Fibroblast of skin of right biceps (primary cell): ENCODE data around the gene GPC3.
A peak's percentile ranks its signal among the peaks of the same experiment; 100 is the strongest.

Experiments used
- DNase-seq: peaks from one replicate; pipeline ENCODE4 v3.0.0-alpha.2; 2013

The GPC3 gene

GRCh38 chrX:133881893-133882292 lies 103.5 kb downstream of the GPC3 start:
- DNase-seq: no peak

DNA sequence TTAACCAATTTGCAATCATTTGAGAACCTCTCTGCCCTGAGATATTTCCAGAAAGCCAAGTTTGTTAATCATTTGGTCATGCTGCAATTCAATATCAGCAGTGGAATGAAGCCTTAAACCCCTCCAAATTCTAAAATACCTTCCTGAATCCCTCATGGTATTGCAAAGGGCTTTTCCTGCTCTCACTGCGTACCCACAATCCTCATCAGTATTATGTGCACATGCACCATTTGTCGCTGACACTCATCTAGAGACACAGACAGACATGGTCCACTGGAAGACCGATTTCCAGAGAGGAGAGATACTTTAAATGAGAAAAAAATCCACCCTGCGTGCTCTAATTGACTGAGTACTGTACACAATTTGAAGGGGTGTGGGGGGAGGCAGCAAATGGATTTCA lies 104.4 kb downstream of the GPC3 start:
- no peak for DNase-seq

DNA sequence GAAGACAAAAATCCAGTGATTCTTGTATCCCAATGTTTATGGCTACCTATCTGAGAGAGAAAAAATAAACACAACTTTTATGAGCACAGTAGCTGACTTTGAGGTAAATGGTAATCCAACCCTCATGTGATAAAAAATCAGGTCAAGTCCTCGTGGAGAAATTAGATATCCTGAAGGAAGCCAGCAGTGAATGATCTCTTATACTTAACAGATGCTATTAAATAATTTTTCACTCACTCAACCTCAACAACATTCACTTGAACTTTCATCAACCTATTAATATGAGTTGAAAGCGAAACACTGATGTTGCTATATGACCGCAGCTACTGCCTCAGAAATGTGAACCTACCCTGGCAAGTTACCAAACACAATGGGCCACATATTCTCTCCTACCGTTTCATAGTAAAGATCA lies 105.4 kb downstream of the GPC3 start:
- no peak for DNase-seq

DNA sequence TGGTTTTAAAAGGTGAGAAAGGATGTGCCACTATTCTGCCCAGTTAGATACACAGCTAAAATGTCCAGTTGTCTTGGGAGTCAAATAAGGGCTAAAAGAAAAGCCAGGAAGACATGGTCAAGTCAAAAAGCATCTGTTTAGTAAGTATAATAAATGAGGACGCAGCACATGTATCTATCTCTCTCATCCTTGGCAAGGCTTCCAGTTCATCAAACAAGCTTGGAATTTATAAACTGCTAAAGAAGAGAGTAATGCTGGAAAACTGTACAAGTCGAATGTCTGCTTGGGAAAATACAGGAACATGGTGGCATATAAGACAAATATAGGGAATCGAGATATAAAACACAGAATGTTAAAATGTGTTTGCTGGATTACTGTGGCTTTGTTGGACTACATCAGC lies 106.7 kb downstream of the GPC3 start:
- DNase-seq: no peak

GRCh38 chrX:133876646-133877045 lies 108.7 kb downstream of the GPC3 start:
- no peak for DNase-seq

DNA sequence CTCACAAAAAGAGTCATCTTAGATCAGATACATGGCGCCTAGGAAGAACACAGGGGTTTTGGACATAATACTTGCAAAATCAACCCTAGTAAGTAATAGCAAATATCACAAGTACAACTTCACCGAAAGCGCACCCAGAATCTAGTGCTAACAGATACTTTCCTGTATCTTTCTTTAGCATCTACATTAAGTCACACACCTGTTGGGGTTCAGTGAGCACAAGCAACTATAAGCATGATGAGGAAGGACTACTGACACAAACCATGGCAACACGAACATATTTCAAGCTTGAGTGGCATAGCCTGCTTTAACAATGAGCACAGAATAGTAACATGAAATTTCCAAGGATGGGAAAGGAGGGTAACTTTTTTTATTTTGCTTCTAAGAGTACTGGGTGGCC lies 116.1 kb downstream of the GPC3 start:
- no peak for DNase-seq

DNA sequence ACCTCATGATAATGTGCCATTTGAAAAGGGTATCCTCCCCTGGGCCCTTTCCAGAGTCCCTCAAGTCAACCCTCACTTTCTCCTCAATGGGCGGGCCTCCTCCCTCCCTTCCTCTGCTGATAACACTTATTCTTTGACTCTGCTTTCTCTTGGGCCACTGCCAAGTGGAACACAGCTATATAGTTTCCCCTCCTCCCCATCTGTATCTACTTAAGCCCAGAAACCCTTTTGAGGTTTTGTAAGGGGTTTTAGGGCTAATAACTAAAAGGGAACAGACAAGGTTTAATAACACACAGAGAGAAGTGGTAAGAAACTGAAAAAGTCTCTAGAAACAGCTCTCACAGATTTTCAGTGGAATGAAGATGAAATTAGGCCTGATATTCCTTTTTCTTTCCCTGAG lies 116.7 kb downstream of the GPC3 start:
- no peak for DNase-seq

DNA sequence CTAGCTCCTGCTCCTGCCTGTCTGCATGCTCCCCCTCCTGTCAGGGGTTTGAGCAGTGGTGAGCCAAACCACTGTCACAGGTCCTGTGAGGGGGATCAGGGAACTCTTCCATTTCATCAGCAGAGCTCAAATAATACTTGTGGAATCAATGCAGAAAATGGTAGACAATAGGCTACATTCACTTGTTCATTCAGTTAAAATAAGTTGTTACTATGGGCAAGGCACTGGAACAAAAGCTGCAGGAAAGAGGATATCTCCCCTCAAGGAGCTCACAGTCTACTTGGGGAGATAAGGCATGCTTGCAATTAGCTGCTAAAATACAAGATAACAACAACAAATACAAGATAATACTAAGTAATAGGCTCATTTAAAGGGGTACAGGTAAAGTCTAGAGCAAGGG lies 117.1 kb downstream of the GPC3 start:
- DNase-seq: no peak

DNA sequence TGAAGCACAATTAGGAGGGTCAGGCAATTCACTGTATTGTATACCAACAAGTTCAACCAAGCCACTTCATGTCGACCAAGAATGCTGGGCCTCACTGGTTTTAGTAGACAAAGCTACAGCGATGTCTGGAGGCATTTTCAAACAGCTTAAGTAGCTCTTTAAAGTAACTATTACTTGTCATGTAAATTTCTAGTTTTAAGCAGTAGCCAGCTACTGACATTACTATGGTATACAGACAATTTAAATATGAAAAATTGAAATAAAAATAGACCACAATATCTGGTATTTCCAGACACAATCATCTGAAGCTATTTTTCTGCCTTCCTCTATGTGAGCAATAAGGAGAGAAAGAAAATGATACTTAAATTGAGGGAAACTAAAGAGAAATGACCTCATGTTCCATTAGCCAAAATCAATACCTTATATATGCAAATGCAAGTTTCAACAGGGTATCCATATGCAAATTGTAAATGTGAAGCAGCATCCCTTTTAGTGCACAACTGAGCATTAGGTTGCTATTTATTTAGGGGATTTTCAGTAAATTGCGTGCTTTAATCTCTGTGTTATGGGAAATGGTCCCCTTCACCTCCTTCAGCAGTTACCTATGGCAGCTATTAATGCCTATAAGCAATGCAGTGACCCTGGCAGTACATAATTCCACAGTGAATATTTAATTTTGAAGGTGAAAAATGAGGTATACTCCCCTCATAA lies 119.5 kb downstream of the GPC3 start:
- DNase-seq: no peak

GRCh38 chrX:133864236-133864635 lies 121.2 kb downstream of the GPC3 start:
- DNase-seq: no peak

DNA sequence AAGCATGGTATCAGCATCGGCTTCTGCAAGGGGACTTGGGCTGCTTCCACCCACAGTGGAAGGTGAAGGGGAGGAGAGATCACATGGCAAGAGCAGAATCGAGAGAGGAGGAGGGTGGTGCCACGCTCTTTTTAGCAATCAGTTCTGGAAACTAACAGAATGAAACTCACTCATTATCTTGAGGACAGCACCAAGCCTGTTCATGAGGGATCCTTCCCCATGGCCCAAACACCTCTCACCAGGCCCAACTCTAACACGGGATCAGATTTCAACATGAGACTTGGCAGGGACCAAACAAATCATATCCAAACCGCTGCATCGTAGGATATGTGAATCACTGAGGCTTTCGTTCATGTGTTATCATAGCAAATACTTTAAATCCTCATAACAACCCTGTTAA lies 125.5 kb downstream of the GPC3 start:
- DNase-seq: peak; percentile 59

DNA sequence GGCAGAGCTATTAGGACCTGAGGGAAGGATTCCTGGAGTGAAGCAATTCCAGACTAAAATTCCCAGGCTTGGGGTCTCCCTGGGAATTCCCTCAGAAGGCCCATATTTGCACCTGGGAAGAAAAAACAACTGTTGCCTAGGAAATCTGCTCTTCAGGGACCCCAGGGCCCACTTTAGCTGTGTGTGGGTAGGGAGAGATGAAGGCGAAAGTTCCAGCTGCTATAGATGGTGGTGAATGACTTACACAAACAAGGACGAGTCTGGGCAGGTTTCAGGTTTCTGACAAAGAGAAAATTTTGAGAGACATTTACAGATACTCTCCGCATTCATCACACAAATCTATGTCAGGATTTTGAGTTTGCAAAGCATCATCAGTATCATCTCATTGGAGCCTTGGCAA lies 126.1 kb downstream of the GPC3 start:
- DNase-seq: no peak

DNA sequence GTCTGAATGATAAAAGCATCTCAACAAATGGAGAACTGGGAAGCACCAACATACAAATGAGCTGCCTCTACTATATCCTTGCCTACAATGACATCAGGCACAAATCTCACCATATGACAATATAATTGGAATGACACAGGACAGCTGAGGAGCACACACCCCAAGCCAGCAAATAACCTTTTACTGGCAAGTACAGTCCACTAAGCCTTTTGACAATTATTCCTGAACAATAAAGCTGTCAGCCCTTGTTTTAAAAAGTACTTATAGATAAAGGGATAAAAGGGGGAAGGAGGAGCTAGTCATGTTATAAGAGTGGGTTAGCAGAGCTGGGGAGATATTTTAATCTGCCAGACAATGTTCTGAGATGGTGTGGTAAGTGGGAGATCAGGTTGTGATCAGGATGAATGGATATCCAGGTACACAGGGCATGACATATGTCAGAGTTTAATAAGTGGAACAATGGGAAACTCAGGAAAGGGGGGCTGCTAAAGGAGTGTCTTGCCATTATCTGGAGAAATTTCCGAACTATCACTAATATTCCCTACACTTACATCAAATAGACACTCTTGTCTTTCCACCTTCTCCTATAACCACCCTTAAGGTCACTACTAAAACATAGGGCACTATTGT lies 127.6 kb downstream of the GPC3 start:
- no peak for DNase-seq

GRCh38 chrX:133856819-133857218 lies 128.6 kb downstream of the GPC3 start:
- DNase-seq: no peak

- no peak for DNase-seq
These were observed 131.1 kb downstream of the GPC3 start for GRCh38 chrX:133854290-133854689.

GRCh38 chrX:133852837-133853356 lies 132.5 kb downstream of the GPC3 start:
- no peak for DNase-seq

DNA sequence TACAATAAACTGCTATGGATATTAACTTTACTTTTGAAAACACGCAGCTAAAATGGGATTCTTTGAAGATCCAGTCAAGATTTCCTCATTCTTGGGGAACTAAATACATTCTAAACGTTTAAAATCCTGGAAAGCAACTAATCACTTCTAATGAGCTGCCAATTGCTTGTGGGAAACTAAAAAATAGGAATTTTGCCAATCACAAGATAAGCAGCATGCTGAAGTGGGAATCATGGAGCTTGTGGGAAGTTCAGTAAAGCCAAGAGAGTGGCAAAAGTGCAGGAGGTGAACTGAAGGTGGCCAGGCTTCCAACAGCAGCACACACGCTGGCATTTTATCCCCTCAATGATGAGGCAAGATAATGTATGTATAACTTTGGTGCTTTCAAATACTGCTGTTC lies 133.0 kb downstream of the GPC3 start:
- no peak for DNase-seq

- DNase-seq: peak; percentile 27
These were observed 135.0 kb downstream of the GPC3 start for GRCh38 chrX:133850399-133850798.

- peak; percentile 14 for DNase-seq
These were observed 135.7 kb downstream of the GPC3 start for GRCh38 chrX:133849676-133850075.

DNA sequence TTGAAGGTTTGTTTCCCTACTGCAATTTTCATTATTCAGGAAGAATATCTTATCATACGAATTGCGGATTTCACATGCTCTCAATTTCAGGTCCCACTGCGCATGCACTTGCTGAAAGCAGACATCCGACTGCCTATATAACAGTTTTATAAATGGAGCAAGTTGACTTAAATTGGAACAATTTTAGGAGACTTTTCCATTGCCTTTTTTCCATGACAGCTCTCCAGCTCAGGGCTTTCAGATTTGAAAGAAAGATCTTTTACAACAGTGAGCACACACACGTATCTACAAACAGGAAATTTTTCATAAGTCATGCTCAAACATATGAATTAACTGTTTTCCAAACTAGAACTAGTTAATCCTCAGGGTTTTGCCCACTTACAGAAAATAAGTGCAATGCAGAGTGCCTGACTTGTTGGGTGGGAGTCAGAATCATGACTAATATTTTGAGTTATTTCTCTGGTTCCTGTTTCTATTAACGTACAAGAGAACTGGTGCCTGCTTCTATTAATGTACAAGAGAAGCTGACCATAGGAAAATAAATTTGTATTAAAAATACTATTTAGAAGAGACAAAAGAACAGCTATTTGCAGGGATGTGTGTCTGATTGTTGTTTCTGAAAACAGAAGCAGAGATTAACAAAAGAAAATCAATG lies 137.9 kb downstream of the GPC3 start:
- DNase-seq: no peak

DNA sequence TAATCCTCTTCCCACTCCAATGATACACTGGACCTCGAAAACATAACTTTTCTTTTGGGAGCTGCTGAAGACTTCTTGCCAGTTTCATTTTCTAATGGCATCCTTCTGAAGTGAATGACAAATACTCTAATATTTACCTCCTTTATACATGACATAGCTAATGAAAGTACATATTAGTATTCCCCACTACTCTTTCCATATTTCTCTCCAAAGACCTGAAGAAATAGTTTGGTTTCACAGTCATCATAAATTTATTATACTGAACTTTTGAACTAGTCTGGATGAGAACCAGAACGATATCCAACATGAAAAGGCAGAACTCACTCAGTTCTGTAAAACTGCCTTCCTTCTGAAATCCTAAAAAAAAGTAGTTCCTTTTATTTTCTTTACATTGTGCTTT lies 139.1 kb downstream of the GPC3 start:
- DNase-seq: no peak

- DNase-seq: no peak
These were observed 145.0 kb downstream of the GPC3 start for GRCh38 chrX:133840415-133840814.

DNA sequence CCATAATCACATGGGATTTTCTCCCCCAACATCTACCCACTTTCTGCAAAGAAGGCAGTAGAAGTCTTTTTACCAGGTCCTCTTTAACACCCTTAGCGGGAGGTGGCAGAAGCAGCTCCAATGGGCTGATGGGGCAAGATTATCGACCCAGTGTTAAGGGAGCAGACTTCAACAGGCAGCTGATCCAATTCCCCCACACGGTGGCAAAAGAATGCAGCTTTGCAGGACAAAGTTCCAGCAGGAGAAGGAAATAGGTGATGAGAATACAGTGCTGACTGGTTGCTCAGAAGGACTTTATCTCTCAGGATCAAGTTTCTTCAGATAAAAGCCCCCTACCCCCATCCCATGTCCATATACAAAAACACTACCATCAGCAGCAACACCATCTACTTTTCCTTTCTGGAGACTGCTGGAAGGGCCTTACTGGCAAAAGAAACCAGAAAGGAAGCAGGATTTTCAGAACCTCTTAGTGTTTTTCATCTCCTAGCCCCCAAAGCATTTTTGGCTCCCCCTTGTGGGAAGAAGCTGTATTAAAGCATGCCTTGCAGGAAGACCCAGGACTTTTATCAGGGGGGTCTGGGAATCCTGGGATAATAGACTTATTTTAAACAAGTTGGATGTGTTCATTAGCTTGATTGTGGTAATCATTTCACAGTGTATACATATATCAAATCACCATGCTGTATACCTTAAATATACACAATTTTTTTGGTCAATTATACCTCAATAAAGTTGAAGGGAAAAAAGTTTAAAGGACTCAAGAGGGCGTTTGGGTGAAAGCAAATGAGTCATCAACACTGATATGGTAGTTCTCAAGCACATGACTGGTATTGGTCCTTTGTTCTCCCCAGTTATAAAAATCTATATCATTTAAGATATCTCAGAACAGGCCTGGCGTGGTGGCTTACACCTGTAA lies 146.4 kb downstream of the GPC3 start:
- DNase-seq: peak; percentile 33
